GM23248 (cell line): ENCODE data around the gene RNF144B.

Source experiments
- EZH2 ChIP-seq: fragments of 200-600 bp; sonication (generic); IDR thresholded peaks from 2 replicates; pipeline ENCODE4 v1.6.1; 2018; ENCODE audit warnings: antibody characterized with exemption, mild to moderate bottlenecking; ENCODE audit not compliant: insufficient read depth, poor library complexity, severe bottlenecking
- EZH2phosphoT487 ChIP-seq: fragments of 200-600 bp; sonication (generic); IDR thresholded peaks from 2 replicates; pipeline ENCODE4 v1.6.1; 2018; ENCODE audit warnings: antibody characterized with exemption, moderate library complexity, mild to moderate bottlenecking, low read depth; ENCODE audit not compliant: insufficient read depth

GRCh38 chr6:18427296-18427695 lies 40.1 kb downstream of the RNF144B start:
- TF ChIP-seq EZH2 (no peak), EZH2phosphoT487 (no peak)
